GM19099 (cell line): ENCODE data around the gene SPATA16.

Experiments
- POLR2A ChIP-seq: IDR thresholded peaks from 3 replicates; pipeline ENCODE4 v1.6.1; 2011; ENCODE audit warnings: low read depth; ENCODE audit not compliant: insufficient read length; ENCODE audit errors: extremely low read depth

The SPATA16 gene

DNA sequence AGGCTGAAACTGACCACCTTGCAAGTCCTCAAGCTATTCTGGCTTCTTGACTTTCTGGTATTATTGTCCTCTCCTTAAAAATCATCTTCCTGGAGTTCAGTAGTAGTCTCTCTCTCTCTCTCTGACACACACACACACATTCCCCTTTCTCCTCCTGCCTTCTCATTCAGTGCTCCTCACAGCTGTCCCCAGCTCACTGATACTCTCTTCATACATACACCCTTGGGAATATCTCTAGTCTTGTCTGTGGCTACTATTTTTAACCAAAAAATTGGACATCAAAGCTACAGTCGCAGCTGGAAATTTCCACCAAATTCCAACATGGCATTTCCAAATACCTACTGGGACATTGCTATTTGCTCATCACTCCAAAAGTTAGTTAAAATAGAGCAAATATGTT lies 211.6 kb downstream of the SPATA16 start:
- TF ChIP-seq POLR2A: no peak

DNA sequence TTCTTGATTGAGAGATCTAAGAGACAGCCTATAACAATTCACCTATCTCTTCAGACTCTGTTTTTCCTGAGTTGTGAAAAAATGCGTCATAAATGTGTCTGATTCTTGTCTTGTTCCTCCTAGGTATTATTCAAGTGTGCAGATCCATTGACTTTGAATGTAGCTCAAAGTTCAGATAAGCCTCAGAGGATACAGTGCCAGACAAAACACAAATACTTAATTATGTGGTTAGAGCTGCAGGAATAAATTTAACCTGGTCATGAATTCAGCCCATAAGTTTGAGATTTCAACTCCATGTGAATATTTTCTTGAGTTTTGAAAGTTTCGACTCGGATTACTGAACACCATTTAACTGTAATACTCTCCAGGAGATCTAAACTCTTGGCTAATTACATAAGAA lies 216.5 kb downstream of the SPATA16 start:
- TF ChIP-seq POLR2A: no peak

DNA sequence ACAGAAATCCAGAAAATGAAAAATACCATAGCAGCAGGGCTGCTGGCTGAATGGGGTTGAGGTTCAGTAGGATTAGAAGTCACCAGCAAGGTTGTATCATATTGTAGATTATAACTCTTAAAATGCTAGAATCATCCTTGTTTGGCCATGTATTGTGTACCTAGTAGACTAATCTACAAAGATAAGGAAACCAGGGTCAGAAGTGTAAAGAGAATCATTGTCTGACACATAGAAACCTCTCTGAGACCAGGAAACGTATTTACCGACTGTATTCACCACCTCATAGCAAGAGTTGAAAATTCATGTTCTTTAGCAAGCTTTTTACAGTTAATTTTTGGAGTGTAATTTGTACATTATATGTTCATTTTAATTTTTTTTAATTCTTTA lies 221.7 kb downstream of the SPATA16 start:
- no peak for TF ChIP-seq POLR2A

DNA sequence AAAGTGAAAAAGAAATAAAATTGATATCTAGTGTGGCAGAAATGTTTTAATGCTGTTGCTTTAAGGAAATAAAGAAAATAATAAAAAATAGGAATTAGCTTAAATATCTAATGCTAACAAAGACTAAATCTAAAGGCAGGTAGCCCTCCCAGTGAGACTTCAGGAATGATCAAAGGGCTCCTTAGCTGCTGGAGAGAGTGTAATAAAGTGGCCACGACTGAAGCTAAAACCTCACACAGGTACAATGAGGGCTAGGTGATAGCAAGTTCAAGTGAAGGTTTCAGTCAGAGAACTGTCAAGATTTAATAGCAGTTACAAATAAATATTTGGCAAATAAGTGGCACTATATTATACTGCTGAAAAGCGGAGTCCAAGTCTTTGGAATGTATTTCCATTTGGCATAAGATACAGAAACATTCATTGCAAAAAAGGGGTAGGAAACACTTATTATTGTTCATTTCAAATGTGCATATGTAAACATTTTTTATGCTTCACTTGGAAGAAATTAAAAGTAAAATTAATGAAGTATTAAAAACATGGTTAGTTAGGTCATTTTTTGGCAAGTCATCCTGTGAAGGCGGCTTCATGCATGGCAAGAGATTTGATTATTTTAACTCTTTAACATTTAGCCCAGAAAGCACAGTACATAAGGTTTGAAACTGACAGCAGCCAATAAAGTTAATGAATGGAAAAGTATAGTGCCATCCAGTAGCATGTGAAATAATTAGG lies 222.3 kb downstream of the SPATA16 start:
- TF ChIP-seq POLR2A: no peak

DNA sequence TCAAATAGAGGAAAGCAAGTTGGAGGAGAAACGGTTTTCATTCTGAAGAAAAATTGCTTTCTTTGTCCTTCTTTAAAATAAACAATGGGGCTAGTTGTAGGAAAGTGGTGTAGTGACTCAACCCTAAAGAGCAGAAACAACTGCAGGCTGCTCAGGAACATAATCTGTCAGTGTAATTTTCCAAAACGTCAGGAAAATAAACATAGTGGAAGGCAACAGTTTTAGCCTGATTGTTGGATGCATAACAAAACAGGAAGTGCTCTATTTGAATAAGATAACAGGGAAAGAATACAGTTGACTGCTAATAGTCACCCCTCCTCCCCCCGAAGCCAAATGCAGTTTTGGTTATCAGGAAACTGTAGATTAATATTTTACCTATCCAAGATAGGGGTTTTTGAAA lies 222.9 kb downstream of the SPATA16 start:
- TF ChIP-seq POLR2A: no peak

DNA sequence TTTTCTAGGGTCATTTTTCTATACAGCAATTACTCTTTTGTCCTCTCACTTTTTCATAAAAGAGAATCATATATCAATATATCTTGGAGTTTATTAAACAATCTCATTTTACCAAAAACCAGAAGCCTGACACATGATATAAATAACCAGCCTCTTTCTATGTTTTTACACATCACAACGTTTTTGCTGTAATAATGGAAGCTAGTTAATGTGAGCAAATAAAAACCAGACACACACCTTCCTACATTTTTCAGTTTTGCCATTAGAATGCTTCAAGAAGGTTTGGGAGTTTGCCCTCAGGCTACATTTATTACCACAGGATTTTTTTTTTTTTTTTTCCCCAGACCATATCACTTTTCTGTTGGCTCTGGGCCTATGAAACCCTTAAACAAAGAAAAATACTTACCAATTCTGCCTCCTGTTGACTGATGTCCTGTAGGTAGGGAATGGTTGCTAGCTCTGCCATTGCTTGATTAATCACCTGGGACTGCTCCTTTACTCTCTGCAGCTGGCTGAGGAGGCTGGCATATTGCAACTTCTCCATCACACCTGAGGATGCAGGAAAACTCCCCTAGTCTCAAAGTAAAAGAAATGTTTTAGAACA lies 225.0 kb downstream of the SPATA16 start:
- TF ChIP-seq POLR2A: no peak

DNA sequence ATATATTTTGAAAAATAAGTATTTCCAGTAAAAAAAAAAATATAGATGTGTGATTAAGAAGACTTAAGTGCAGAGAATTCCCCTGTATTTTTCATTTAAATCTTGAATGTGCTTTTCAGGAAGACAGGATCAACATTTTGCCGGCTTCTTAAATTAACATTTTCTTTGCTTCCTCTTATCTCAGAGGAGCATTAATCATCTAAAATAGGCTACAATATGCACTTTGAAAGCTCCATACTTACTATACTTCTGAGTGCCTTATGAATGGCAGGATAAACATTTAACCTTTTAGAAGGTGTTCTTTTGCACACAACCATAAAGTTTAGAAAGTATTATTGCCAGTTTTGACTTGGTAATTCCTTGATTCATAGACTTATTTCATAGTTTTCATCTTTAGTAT lies 226.2 kb downstream of the SPATA16 start:
- no peak for TF ChIP-seq POLR2A

DNA sequence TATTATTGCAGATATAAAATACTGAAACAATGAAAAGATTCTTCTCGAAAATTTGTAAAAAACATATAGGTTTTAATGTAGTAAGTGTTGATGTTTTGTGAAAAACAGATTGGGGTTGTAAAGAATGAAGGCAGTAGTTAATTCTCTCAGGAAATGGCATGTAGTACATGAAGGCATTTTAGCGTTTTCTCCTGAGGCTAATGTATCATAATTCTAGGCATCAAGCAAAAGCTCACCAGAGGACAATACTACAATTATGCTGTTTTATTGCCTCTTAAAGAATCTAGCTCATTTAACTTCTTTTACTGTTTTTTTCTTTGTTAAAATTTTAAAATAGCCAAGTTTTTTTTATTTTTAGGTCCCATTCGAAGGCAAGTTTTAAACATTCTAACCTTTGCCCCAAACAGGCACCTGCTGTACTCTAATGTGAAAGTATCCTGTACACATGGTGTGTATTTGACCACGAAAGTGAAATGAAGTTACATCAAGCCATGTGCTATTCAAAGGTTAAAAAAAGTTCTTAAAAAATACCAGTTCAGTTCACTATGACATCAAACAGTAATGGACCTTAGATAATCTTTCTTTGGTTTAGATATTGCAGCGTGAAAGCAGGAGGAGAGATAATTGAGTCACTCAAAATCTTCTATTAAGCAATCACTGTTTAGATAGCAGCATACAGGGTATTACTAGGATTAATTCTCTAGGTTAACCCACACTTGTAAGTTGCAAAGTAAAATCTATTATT lies 227.0 kb downstream of the SPATA16 start:
- no peak for TF ChIP-seq POLR2A

DNA sequence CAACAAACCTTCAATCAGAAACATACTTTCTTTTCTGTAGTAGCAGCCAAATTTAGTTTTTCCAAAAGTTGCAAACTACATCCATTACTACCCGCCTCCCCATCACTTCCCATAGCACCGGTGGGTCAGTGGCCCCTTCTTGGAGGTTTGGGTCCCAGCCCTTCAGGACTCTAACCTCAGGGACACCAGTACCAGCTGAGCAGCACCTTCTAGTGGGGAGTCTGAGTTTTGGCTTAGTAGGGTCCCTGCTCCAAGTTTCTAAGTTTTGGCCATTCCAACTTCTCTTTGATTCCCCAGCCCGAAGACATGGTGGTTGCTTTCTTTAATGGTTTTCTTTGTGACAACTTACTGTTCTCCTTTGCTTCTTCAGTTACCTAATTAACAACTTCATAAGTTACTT lies 229.9 kb downstream of the SPATA16 start:
- TF ChIP-seq POLR2A: no peak

DNA sequence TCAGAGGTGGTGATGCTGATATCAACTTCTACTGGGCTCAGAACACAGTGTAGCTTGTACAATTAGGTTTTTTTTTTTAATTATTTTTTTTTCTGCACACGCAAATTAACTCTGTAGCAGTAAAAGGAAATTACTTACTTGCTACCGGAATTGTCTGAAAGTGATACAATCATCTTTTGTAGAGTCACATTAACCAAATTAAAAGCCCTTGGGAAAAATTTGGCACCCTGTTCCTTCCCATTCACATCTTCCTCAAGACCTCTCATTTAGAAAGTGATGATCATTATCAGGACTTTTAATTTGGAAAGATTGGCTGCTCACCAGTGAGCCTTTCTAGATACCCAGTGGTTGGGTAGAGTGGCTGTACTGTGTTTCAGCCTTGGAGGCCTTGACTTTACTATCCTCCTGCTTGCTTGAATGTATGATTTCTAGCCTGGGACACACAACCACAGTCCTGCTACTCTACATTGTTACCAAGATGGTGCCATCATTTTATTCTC lies 232.2 kb downstream of the SPATA16 start:
- no peak for TF ChIP-seq POLR2A

DNA sequence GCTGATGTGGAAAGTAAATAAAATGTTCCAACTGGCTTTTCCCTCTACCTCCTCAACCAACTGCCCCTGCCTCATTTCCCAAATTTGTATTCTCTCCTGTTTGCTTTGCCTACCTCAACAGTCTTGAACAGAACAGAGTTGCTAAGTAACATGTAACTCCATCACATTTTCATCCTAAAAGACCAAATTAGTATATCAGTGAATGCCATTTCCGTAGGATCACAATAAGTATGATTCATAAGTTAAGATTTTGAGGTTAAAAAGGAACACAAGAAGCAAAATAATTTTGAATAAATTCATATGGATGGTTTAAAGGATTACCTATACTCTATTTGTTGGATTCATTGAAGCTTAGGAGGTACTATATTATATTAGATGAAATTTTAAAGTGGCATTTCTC lies 235.6 kb downstream of the SPATA16 start:
- TF ChIP-seq POLR2A: no peak

DNA sequence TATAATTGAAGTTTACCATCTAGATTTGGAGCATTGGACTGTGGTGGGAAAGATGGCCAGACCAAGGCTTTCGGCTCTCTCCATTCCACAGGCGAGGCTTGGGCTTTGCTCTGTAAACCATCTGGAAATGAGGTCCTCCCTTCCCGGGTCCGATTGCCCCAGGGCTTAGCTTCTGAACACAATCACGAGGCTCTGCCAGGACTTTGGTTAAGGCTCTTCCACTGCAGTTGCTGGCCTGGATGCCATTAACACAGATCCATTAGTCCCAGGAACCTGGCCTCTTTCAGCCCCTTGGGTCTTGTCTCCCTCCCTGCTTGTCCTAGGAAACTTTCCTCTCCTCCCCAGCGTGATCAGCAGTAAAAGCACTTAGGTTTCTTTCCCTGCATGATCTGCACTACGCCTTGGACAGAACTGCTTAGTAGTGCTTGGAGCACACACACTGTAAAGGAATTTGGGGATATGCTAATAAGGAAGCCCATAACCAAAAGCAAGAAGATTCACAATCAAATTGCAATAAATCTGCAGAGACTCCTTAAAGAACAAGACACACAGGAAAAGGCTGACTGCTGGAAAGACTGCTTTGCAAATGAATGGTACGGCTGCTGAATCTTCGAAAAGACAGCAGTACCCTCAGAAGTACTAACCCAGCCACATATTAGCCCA lies 236.2 kb downstream of the SPATA16 start:
- TF ChIP-seq POLR2A: no peak

DNA sequence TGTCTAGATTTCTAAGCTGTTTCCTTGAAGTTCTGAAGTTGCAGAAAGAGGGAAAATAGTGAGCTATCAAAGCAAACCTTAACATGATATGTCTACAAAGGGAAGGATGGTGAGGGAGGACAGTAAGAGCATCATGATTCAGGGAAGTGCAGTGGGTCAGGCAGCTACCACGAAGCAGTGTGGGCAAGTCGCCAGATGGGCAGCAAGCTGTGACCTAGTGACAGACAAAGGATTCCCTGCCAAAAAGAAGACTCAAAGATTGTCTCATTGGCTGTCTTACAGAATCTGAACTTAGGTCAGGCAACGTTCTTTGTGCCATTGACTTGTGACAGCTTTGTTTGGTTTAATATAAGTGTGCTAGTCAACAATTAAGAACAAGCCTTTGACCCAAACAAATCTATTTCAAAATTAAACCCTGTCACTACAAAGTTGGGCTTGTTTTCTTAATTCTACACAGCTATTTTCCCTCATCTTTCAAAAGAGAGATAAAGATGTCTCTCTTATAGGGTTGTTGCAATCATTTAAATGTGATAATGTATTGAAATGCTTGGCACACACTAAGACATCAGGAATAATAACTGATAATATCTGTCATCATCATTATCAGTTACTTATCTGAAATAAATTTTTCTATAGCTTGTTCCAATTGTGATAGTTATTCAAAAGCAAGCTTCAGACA lies 237.3 kb downstream of the SPATA16 start:
- TF ChIP-seq POLR2A: no peak

DNA sequence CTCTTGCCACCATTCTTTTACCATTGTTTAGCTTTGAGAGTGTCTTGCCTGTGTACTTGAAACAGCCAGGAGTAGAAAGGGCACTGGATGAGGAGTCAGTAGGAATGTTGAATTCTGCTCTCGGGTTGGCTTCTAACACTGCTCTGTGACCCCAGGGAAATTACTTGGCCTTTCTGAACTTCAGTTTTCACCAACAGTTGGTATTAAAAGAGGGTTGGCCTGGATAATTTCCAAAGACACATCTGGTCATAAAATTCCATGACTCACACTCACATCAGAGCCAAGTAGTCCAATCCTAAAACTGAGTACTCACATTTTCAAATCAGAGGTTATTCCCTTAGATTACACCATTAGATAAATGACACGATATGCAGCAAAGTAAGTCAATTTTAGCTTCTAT lies 248.9 kb downstream of the SPATA16 start:
- no peak for TF ChIP-seq POLR2A

DNA sequence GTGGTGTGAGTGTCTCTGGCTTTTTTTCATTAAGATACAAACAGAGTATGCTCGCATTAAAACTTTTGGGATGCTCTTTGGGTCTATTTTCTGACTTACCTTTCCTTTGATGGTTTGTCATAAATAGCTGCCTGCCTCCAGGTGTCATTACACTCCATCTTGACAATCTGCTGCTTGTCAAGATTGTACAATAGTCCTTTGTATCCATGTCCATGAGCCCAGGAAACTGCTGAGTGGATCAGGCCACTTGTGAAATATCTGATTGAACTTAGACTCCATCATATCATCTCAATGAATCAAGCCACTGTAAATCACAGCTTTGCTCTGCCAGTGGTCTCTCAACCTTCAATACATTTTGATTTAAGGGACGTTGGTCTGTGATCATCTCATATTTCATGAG lies 255.3 kb downstream of the SPATA16 start:
- TF ChIP-seq POLR2A: no peak
